Fibroblast of the aortic adventitia (primary cell): ENCODE results near the gene ZNF491. TPM values are rescaled to one million over a fixed set of nuclear protein-coding genes. Genes with fewer than 3 reads are reported as not detected.
"Not testable (repeated sequence)": the region's sequence is repeated elsewhere in the genome, so short reads cannot be mapped to it uniquely, and the experiment has no call there.

Source experiments
- DNase-seq: peaks from one replicate; pipeline ENCODE4 v3.0.0-alpha.2; 2010; ENCODE audit warnings: low read depth
- H3K4me3 ChIP-seq: 2 replicates; pipeline ENCODE4 v1.5.1; 2011; ENCODE audit warnings: low read depth, mild to moderate bottlenecking, control low read depth, low read length, moderate library complexity
- total RNA-seq: library from RNA; depleted of rRNA; stranded (reverse); fragments of >200 nt; gene quantifications from 2 replicates; pipeline ENCODE4 v1.2.3, GENCODE V29; 2012; ENCODE audit warnings: low replicate concordance
- TF ChIP-seq, protein P1 (sequence below): IDR thresholded peaks from 2 replicates; pipeline ENCODE4 v1.5.1; 2011; ENCODE audit warnings: mild to moderate bottlenecking, low read length, control low read depth, inconsistent platforms; ENCODE audit not compliant: insufficient read depth

The ZNF491 gene
- total RNA-seq, 1 donor, result 0.99 TPM

DNA sequence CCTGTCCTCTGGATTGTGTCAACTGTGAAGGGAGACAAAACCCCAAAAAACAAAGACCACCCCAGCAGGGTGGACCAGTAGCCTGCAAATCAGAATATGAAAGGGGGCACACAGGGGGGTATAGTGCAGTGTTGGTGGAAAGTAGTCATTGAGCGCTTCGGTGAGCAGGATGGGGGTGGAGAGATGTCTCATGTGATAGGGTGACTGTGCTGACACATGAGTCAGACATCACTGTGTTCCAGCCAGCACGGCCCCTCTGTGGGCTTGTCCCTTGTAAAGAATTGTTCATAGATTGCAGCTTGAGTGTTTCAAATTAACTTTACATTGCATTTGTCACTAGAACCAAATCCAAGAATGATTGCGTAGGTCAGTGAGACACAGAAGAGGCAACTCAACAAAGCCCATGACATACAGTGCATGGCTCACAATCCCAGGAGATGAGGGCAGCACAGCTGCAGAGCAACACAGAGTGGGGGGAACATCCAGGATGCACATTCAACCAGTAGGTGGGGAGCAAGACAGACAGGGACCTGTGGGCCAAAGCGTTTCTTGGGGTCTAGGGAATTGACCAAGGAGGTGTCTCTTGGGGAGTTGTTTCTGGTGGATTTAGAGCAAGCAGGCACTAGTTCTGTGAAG lies 23.3 kb downstream of the ZNF491 start:
- TF ChIP-seq, protein P1, sequence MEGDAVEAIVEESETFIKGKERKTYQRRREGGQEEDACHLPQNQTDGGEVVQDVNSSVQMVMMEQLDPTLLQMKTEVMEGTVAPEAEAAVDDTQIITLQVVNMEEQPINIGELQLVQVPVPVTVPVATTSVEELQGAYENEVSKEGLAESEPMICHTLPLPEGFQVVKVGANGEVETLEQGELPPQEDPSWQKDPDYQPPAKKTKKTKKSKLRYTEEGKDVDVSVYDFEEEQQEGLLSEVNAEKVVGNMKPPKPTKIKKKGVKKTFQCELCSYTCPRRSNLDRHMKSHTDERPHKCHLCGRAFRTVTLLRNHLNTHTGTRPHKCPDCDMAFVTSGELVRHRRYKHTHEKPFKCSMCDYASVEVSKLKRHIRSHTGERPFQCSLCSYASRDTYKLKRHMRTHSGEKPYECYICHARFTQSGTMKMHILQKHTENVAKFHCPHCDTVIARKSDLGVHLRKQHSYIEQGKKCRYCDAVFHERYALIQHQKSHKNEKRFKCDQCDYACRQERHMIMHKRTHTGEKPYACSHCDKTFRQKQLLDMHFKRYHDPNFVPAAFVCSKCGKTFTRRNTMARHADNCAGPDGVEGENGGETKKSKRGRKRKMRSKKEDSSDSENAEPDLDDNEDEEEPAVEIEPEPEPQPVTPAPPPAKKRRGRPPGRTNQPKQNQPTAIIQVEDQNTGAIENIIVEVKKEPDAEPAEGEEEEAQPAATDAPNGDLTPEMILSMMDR, result no peak
- DNase-seq, result peak; percentile 58
- H3K4me3 ChIP-seq, result no peak overlapping the region

DNA sequence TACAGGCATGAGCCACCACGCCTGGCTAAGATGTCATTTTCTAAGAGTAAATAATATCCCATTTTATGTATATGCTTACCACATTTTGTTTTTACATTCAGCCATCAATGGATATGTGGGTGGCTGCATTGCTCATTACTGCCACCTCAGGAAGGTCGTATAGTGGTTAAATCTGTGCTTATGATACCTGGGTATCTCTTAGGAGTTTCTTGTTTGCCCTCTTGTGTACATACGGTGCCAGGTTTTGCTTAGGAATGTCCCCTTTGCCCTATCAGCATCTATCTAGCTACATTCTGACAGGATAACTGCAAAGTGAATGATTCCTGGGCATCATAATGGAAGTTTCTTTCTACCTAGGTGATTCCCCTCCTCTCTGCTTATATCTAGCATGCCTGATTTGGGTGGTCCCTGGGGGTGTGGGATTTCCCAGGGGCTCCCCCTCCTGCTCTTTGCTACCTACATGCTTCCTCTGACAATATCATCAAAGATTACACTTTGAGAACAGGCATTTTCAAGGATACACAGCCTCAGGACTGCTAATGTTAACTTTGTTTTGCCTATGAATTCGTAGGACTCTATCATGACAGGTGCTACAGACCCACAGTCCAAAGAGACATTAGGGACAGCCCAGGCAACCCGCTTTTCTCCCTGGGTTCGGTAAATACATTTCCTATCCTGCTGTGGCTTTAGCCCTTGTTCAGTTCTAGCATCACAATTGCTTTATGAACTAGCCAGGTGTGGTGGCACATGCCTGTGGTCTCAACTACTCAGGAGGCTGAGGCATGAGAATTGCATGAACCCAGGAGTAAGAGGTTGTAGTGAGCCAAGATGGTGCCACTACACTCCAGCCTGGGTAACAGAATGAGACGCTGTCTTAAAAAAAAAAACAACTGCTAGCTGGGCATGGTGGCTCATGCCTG lies 30.9 kb downstream of the ZNF491 start:
- not testable (repeated sequence) for DNase-seq, H3K4me3 ChIP-seq

DNA sequence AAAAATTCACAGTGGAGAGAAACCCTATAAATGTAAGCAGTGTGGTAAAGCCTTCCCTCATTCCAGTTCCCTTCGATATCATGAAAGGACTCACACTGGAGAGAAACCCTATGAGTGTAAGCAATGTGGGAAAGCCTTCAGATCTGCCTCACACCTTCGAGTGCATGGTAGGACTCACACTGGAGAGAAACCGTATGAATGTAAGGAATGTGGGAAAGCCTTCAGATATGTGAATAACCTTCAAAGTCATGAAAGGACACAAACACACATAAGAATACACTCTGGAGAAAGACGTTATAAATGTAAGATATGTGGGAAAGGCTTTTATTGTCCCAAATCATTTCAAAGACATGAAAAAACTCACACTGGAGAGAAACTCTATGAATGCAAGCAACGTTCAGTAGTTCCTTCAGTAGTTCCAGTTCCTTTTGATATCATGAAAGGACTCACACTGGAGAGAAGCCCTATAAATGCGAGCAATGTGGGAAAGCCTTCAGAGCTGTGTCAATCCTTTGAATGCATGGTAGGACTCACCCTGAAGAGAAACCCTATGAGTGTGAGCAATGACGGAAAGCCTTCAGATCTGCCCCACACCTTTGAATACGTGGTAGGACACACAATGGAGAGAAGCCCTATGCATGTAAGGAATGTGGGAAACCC lies 34.1 kb downstream of the ZNF491 start:
- H3K4me3 ChIP-seq, result no peak overlapping the region
- TF ChIP-seq, protein P1, result no peak
- no peak for DNase-seq

DNA sequence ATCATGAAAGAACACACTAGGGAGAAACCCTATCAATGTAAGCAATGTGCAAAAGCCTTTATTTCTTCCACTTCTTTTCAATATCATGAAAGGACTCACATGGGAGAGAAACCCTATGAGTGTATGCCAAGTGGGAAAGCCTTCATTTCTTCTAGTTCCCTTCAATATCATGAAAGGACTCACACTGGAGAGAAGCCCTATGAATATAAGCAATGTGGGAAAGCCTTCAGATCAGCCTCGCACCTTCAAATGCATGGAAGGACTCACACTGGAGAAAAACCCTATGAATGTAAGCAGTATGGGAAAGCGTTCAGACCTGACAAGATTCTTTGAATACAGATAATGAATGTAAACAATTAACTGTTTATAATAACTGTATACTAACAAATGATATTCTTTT lies 35.2 kb downstream of the ZNF491 start:
- DNase-seq, result no peak
- TF ChIP-seq, protein P1, result no peak
- H3K4me3 ChIP-seq, result no peak overlapping the region

DNA sequence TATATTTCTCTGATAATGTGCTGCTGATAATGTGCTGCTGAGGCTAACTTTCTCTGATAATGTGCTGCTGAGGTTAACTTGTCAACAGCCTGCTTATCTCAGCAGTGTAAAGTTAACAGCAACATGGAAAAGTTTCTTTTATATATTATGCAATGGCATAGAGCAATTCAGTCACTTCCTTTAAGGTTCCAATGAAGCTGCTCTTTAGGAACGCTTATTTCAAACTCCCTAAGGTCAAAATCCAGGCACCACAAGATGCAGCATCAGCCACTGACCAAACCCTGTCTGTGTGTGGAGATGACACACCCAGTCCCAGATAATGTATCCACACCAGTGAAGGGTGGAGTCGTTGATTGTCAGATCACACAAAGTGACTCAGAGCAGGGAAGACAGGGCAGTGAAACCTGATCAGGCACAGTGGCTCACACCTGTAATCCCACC lies 37.3 kb downstream of the ZNF491 start:
- not testable (repeated sequence) for DNase-seq, H3K4me3 ChIP-seq

DNA sequence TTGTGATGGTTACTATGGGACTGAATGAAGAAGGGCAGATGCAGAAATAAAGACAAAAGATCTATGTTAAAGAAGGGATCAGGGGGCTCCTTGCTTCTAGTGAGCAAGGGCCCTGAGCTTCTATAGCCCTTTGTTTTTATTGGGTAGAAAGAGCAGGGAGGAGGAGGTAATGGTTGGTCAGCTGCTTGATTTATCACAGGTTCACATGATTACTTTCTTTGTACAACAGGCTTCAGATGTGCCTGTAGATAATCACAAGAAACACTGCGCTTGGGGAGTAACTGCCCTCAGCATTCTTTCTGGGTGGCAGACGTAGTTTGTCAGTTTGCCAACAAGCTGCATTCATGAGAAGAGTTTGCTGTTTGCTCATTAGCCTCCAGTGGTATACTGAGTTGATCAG lies 45.4 kb downstream of the ZNF491 start:
- DNase-seq, result no peak
- TF ChIP-seq, protein P1, result no peak
- H3K4me3 ChIP-seq, result no peak overlapping the region

DNA sequence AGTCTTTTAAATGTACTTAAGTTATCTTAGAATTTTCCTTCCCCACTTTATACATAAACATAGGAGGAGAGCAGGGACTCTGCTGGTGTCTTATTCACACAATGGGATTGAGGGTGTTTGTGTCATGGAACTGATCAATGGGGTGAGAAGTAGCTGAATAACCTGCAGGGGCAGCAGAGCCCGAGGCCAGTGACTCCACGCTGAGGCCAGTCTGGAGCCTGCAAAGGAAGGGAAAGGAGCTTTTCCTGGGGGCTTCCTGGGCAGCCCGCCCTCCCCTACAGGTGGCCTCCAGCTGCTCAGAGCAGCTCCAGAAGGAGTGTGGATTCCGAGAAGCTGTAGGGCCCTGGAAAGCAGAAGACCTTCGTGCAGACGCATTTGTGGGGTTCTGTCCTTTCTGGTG lies 49.3 kb downstream of the ZNF491 start:
- not testable (repeated sequence) for H3K4me3 ChIP-seq, DNase-seq

DNA sequence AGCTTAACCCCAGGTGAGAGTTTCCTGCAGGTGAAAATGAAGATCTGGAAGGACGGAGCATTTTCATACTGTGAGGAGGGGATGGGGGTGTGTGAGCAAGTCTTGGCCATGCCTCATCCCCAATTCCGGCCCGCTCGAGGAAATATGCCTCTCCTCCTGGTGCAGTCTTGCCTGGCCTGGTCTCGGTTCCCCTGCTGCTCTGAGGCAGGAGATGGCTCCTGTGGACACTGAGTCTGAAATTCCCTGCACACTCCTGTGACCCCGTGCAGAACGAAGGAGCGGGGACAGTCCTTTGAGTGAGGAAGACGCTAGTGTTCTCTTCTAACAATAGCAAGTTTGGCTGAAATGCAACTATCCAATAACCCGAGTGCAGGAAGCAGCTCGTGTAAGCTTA lies 49.9 kb downstream of the ZNF491 start:
- TF ChIP-seq, protein P1, result no peak
- DNase-seq, result no peak
- peak overlapping the region; percentile 68 for H3K4me3 ChIP-seq
